Tibial nerve (tissue), 4 donors: ENCODE data around the gene ITGA11.

ENCODE experiments used
- EP300 ChIP-seq, 2 donors: sonication (generic); formaldehyde crosslinking; IDR thresholded peaks; one replicate each; pipeline ENCODE4 v1.6.1; 2017; ENCODE audit warnings: antibody characterized with exemption in 2 of 2, mild to moderate bottlenecking in 1 of 2
- POLR2A ChIP-seq, 2 donors: fragments of 450-650 bp; IDR thresholded peaks; one replicate each; pipeline ENCODE4 v1.6.1; 2017; ENCODE audit warnings: antibody characterized with exemption in 2 of 2, mild to moderate bottlenecking in 2 of 2, moderate library complexity in 2 of 2
- TF ChIP-seq, protein P1 (sequence below), 5 experiments: fragments of 200-600 bp in 3 of 5; fragments of 450-650 bp in 2 of 5; sonication (generic) in 3 of 5; IDR thresholded peaks; one replicate each; pipeline ENCODE4 v1.5.1; 2016 to 2019; ENCODE audit warnings: antibody characterized with exemption in 5 of 5, mild to moderate bottlenecking in 3 of 5, moderate library complexity in 2 of 5

DNA sequence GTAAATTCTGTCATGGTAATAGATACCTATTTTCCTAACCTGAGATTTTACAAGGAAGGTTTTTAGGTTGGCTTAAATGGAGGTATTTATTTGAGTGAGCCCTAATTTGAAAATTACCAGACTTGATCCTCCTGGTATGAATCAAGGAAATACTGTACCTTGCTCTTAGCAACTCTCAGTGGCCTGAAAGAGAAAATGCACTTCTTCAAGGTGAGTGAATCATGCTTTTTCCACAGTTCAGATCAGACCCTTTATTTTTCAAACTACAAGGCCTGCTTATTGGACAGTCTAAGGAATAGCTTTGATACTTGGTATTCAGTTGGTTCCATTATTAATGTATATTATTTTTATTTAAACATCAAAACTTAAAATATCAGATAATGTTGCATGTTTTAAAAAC is 139.0 kb downstream of the ITGA11 start:
- TF ChIP-seq, protein P1, sequence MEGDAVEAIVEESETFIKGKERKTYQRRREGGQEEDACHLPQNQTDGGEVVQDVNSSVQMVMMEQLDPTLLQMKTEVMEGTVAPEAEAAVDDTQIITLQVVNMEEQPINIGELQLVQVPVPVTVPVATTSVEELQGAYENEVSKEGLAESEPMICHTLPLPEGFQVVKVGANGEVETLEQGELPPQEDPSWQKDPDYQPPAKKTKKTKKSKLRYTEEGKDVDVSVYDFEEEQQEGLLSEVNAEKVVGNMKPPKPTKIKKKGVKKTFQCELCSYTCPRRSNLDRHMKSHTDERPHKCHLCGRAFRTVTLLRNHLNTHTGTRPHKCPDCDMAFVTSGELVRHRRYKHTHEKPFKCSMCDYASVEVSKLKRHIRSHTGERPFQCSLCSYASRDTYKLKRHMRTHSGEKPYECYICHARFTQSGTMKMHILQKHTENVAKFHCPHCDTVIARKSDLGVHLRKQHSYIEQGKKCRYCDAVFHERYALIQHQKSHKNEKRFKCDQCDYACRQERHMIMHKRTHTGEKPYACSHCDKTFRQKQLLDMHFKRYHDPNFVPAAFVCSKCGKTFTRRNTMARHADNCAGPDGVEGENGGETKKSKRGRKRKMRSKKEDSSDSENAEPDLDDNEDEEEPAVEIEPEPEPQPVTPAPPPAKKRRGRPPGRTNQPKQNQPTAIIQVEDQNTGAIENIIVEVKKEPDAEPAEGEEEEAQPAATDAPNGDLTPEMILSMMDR (IDR thresholded peaks at IDR 0.05), result no peak
- no peak for TF ChIP-seq POLR2A (IDR thresholded peaks at IDR 0.05)
- no peak for TF ChIP-seq EP300 (IDR thresholded peaks at IDR 0.05)
